ENCODE measurements around the gene RAB11FIP3. TPM values are rescaled to one million over a fixed set of nuclear protein-coding genes. Genes with fewer than 3 reads are reported as not detected.

RAB11FIP3 gene
- total RNA-seq, 1 experiment from 2014 or later, result 35.8 TPM

GRCh38 chr16:561957-562938 is 136.8 kb downstream of the RAB11FIP3 start:
- Mint-ChIP-seq H3K9me3 (ENCODE audit: unreplicated experiment) (no peaks in the 10 kb centered on the region), H3K4me1 (ENCODE audit: low read depth, unreplicated experiment) (no peaks in the 10 kb centered on the region), H3K4me3 (ENCODE audit: unreplicated experiment) (no peak overlapping the region), H3K27ac (ENCODE audit: unreplicated experiment) (no peak overlapping the region), H3K27me3 (ENCODE audit: insufficient read depth, unreplicated experiment) (no peaks in the 10 kb centered on the region), H3K36me3 (ENCODE audit: insufficient read depth, unreplicated experiment) (peaks cover 5% of the 10 kb centered on the region)
- TF ChIP-seq, protein P1, sequence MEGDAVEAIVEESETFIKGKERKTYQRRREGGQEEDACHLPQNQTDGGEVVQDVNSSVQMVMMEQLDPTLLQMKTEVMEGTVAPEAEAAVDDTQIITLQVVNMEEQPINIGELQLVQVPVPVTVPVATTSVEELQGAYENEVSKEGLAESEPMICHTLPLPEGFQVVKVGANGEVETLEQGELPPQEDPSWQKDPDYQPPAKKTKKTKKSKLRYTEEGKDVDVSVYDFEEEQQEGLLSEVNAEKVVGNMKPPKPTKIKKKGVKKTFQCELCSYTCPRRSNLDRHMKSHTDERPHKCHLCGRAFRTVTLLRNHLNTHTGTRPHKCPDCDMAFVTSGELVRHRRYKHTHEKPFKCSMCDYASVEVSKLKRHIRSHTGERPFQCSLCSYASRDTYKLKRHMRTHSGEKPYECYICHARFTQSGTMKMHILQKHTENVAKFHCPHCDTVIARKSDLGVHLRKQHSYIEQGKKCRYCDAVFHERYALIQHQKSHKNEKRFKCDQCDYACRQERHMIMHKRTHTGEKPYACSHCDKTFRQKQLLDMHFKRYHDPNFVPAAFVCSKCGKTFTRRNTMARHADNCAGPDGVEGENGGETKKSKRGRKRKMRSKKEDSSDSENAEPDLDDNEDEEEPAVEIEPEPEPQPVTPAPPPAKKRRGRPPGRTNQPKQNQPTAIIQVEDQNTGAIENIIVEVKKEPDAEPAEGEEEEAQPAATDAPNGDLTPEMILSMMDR (IDR thresholded peaks at IDR 0.05; ENCODE audit: insufficient read depth in 1 of 2, low read depth in 1 of 2, low read length in 1 of 2, severe bottlenecking in 1 of 2, unreplicated experiment in 1 of 2), result no peak
- Histone ChIP-seq H3K4me3 (ENCODE audit: low read depth, low read length) (no peak overlapping the region), H3K9me3 (no peaks in the 10 kb centered on the region), H3K4me1 (0 out of 2 replicates have a peak, but pooled peaks cover 3% of the 10 kb centered on the region), H3K27me3 (replicated peaks; ENCODE audit: control insufficient read depth, insufficient read depth, low read length) (no peaks in the 10 kb centered on the region), H3K36me3 (ENCODE audit: control insufficient read depth, insufficient read depth, low read length) (no peaks in the 10 kb centered on the region)
- CTCF ChIA-PET, result no interaction called here
- intact Hi-C loops (cut with micrococcal nuclease; ENCODE audit: unreplicated experiment), result no loop called here
- POLR2A ChIA-PET, result no interaction called here
- BruUV-seq (replicated peaks), result no TSS peak
- no peak for DNase-seq

DNA sequence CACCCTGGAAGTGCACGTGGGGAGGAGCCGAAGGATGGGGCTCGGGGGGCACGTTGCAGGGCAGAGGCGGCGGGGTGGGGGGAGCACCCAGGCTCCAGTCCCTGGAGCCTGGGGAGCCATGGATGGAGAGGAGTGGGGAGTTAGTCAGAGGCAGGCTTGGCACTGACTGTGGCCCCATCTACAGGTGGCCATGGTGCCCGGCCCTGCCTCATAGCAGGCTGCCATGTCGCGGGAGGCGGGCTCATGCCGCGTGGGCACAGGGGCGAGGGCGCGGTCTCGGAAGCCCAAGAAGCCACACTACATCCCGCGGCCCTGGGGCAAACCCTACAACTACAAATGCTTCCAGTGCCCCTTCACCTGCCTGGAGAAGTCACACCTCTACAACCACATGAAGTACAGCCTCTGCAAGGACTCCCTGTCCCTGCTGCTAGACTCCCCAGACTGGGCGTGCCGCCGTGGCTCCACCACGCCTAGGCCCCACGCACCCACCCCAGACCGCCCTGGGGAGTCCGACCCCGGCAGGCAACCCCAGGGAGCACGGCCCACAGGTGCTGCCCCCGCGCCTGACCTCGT is 137.7 kb downstream of the RAB11FIP3 start:
- no peak for DNase-seq
- TF ChIP-seq, protein P1 (IDR thresholded peaks at IDR 0.05; ENCODE audit: insufficient read depth in 1 of 2, low read depth in 1 of 2, low read length in 1 of 2, severe bottlenecking in 1 of 2, unreplicated experiment in 1 of 2), result no peak
- no peak overlapping the region for H3K27ac Mint-ChIP-seq (ENCODE audit: unreplicated experiment)
- Histone ChIP-seq H3K9me3 (no peaks in the 10 kb centered on the region), H3K4me1 (0 out of 2 replicates have a peak, but pooled peaks cover 3% of the 10 kb centered on the region), H3K36me3 (ENCODE audit: control insufficient read depth, insufficient read depth, low read length) (no peaks in the 10 kb centered on the region), H3K4me3 (ENCODE audit: low read depth, low read length) (no peak overlapping the region), H3K27me3 (replicated peaks; ENCODE audit: control insufficient read depth, insufficient read depth, low read length) (no peaks in the 10 kb centered on the region)
- no peak overlapping the region for H3K4me3 Mint-ChIP-seq (ENCODE audit: unreplicated experiment)
- no peaks in the 10 kb centered on the region for H3K27me3 Mint-ChIP-seq (ENCODE audit: insufficient read depth, unreplicated experiment)
- no peaks in the 10 kb centered on the region for H3K9me3 Mint-ChIP-seq (ENCODE audit: unreplicated experiment)
- no peaks in the 10 kb centered on the region for H3K4me1 Mint-ChIP-seq (ENCODE audit: low read depth, unreplicated experiment)
- no TSS peak for BruUV-seq (replicated peaks)
- peaks cover 5% of the 10 kb centered on the region for H3K36me3 Mint-ChIP-seq (ENCODE audit: insufficient read depth, unreplicated experiment)
- POLR2A ChIA-PET, result no interaction called here
- intact Hi-C loops (cut with micrococcal nuclease; ENCODE audit: unreplicated experiment), result no loop called here
- CTCF ChIA-PET, result no interaction called here

GRCh38 chr16:564690-565418 is 139.4 kb downstream of the RAB11FIP3 start:
- no peaks in the 10 kb centered on the region for H3K36me3 ChIP-seq (ENCODE audit: control insufficient read depth, insufficient read depth, low read length)
- DNase-seq, result no peak
- ChIA-PET POLR2A (no interaction called here), CTCF (no interaction called here)
- Mint-ChIP-seq H3K4me3 (ENCODE audit: unreplicated experiment) (no peak overlapping the region), H3K36me3 (ENCODE audit: insufficient read depth, unreplicated experiment) (peaks cover 5% of the 10 kb centered on the region), H3K9me3 (ENCODE audit: unreplicated experiment) (no peaks in the 10 kb centered on the region), H3K27me3 (ENCODE audit: insufficient read depth, unreplicated experiment) (no peaks in the 10 kb centered on the region), H3K27ac (ENCODE audit: unreplicated experiment) (no peak overlapping the region), H3K4me1 (ENCODE audit: low read depth, unreplicated experiment) (no peaks in the 10 kb centered on the region)
- intact Hi-C loops (cut with micrococcal nuclease; ENCODE audit: unreplicated experiment), result no loop called here
- BruUV-seq (replicated peaks), result no TSS peak
- no peaks in the 10 kb centered on the region for H3K9me3 ChIP-seq
- peaks cover 9% of the 10 kb centered on the region; the same call in 1 of the 2 replicates for H3K4me1 ChIP-seq
- TF ChIP-seq, protein P1 (IDR thresholded peaks at IDR 0.05; ENCODE audit: insufficient read depth in 1 of 2, low read depth in 1 of 2, low read length in 1 of 2, severe bottlenecking in 1 of 2, unreplicated experiment in 1 of 2), result no peak
- H3K27me3 ChIP-seq (replicated peaks; ENCODE audit: control insufficient read depth, insufficient read depth, low read length), result no peaks in the 10 kb centered on the region
- no peak overlapping the region for H3K4me3 ChIP-seq (ENCODE audit: low read depth, low read length)

All from Caco-2 (cell line).